ENCODE results near the gene VPS41.

DNA sequence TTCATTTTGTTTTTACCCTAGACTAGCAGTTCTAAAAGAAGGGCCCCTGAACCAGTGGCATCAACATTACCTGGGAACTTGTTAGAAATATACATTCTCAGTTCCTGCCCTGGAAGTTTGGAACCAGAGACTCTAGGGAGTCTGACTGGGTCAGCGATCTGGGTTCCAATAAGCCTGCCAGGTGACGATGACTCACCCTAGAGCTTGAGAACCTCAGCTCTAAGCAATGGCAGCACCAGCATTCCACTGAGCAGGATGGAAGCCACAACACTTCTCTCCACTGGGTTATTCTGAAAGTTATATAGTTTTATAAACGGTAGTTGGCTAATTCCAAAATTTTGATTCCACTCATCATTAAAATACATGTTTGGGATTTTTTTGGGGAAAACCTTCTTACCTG, 180.8 kb downstream of the VPS41 start:
- TF ChIP-seq POLR2A (IDR thresholded peaks at IDR 0.05; ENCODE audit: low read depth, low read length) = no peak
- TF ChIP-seq POLR2AphosphoS5 (IDR thresholded peaks at IDR 0.05; ENCODE audit: low read depth, low read length) = no peak
- TF ChIP-seq TAF1 (IDR thresholded peaks at IDR 0.05; ENCODE audit: borderline replicate concordance, low read depth, low read length) = no peak

All from GM12892 (cell line).